ENCODE data around the gene GCHFR. TPM values are rescaled to one million over a fixed set of nuclear protein-coding genes. Genes with fewer than 3 reads are reported as not detected.

Gene GCHFR
- total and polyA plus RNA-seq, 2 of the 4 experiments (the other 2 are of a cell fraction), result 2.3 to 6.5 TPM

DNA sequence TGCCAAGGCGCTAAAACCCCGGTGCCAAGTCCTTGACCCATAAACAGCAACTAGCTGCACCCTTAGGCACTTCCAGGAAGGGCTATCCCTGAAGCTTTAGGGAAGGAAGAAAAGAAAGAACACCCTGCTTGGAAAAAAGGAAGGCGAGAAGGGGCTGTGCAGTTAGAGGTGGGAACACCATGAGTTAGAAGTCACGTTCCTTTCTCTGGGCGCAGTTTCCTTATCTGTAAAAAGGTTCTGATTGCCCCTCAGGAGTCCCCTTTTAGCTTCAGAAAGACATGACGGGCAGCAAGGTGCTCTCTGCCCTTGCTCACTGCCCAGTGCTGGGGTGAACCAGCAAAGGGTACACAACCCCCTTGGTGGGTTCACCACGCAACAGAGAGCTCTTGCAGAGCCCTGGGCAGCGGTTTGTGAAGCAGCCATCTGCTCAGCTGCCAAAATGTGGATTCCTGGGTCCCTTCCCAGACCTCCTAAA, 798 bp downstream of the GCHFR start:
- peak overlapping the region; percentile 30; the same call in 1 of the 2 replicates for H2AK5ac ChIP-seq (ENCODE audit: low read depth, low read length)
- H3K4me2 ChIP-seq (ENCODE audit: low read depth, low read length), result peak overlapping the region; percentile 77
- peaks cover 17% of the 10 kb centered on the region for H3K9me1 ChIP-seq (ENCODE audit: insufficient read depth, low read length)
- no peaks in the 10 kb centered on the region; the same call in 1 of the 2 replicates for H3K27me3 ChIP-seq (ENCODE audit: control insufficient read depth, insufficient read depth, low read length)
- H3K4me3 ChIP-seq (ENCODE audit: insufficient read depth, low read depth, low read length), result peak overlapping the region; percentile 44; the same call in 1 of the 2 replicates
- BruUV-seq (replicated peaks), result no TSS peak
- DNase-seq (no peak), ATAC-seq (ENCODE audit: low read depth) (no peak; the same call in 1 of the 2 replicates)
- dilution Hi-C loops (cut with HindIII; ENCODE audit: low sequenced_read_pairs, unreplicated experiment) (no loop called here), in situ Hi-C loops (cut with MboI; ENCODE audit: low sequenced_read_pairs) (no loop called here), intact Hi-C loops (cut with micrococcal nuclease) (no loop called here)
- peak overlapping the region; percentile 32; the same call in 1 of the 2 replicates for H3K27ac ChIP-seq (ENCODE audit: insufficient read depth, low read length)
- H3K79me1 ChIP-seq (ENCODE audit: low read depth in 1 of 2, low read length in 2 of 2), result no peaks in the 10 kb centered on the region; a peak in 1 of 4 replicates
- peaks cover 9% of the 10 kb centered on the region; the same call in 1 of the 2 replicates for H4K20me1 ChIP-seq (ENCODE audit: insufficient read depth, low read length)
- no peak overlapping the region for H3K18ac ChIP-seq (ENCODE audit: low read depth, low read length)
- H3K36me3 ChIP-seq (ENCODE audit: control insufficient read depth, insufficient read depth, low read length), result peaks cover 2% of the 10 kb centered on the region; the same call in 1 of the 2 replicates
- H4K5ac ChIP-seq (ENCODE audit: low read depth, low read length), result peak overlapping the region; percentile 17
- H3K56ac ChIP-seq (ENCODE audit: extremely low read depth, insufficient read depth, low read length), result no peak overlapping the region
- H2BK15ac ChIP-seq (ENCODE audit: low read depth, low read length), result no peak overlapping the region
- no peak overlapping the region for H2BK120ac ChIP-seq (ENCODE audit: low read depth, low read length)
- ChIA-PET POLR2A (ENCODE audit: unreplicated experiment) (interaction anchor here (0.6 kb wide), 1 partner anchor 253 kb away, joined by 7 read pairs; no protein-coding TSS in a partner anchor), CTCF (interaction anchor here (0.6 kb wide), 1 partner anchor 336 kb away, joined by 3 read pairs; no protein-coding TSS in a partner anchor)
- H2AFZ ChIP-seq (replicated peaks; ENCODE audit: low read length, poor library complexity), result peak overlapping the region; percentile 94
- H2BK5ac ChIP-seq (ENCODE audit: low read depth, low read length, poor library complexity, severe bottlenecking), result peak overlapping the region; percentile 7
- peak overlapping the region in 1 of 2 experiments; percentile 74; a peak in 1 of 4 replicates for H4K8ac ChIP-seq (ENCODE audit: low read depth in 2 of 2, low read length in 2 of 2)
- H3K23ac ChIP-seq (ENCODE audit: low read depth, low read length), result peak overlapping the region; percentile 76; the same call in 1 of the 2 replicates
- H3K9me3 ChIP-seq (ENCODE audit: control insufficient read depth, insufficient read depth, low read length), result no peaks in the 10 kb centered on the region
- TF ChIP-seq MAZ (IDR thresholded peaks at IDR 0.05; ENCODE audit: borderline replicate concordance, low read depth, low read length) (no peak), MXI1 (IDR thresholded peaks at IDR 0.05; ENCODE audit: borderline replicate concordance, low read depth, low read length) (no peak), CEBPB (IDR thresholded peaks at IDR 0.05; ENCODE audit: low read depth, low read length) (no peak), RCOR1 (IDR thresholded peaks at IDR 0.05; ENCODE audit: insufficient replicate concordance, low read length) (no peak), CHD1 (IDR thresholded peaks at IDR 0.05; ENCODE audit: low read depth, low read length) (no peak), POLR2A (IDR thresholded peaks at IDR 0.05; ENCODE audit: low read depth, low read length) (no peak), NFE2L2 (IDR thresholded peaks at IDR 0.05; ENCODE audit: low read depth, low read length) (no peak), RAD21 (IDR thresholded peaks at IDR 0.05; ENCODE audit: low read length) (no peak), FOS (IDR thresholded peaks at IDR 0.05; ENCODE audit: low read depth, low read length) (no peak), SMC3 (IDR thresholded peaks at IDR 0.05; ENCODE audit: low read depth, low read length) (no peak), BHLHE40 (IDR thresholded peaks at IDR 0.05; ENCODE audit: low read depth, low read length) (no peak), MAFK (IDR thresholded peaks at IDR 0.05; ENCODE audit: low read depth, low read length) (no peak), RFX5 (IDR thresholded peaks at IDR 0.05; ENCODE audit: low read depth, low read length) (no peak)
- TF ChIP-seq, protein P1, sequence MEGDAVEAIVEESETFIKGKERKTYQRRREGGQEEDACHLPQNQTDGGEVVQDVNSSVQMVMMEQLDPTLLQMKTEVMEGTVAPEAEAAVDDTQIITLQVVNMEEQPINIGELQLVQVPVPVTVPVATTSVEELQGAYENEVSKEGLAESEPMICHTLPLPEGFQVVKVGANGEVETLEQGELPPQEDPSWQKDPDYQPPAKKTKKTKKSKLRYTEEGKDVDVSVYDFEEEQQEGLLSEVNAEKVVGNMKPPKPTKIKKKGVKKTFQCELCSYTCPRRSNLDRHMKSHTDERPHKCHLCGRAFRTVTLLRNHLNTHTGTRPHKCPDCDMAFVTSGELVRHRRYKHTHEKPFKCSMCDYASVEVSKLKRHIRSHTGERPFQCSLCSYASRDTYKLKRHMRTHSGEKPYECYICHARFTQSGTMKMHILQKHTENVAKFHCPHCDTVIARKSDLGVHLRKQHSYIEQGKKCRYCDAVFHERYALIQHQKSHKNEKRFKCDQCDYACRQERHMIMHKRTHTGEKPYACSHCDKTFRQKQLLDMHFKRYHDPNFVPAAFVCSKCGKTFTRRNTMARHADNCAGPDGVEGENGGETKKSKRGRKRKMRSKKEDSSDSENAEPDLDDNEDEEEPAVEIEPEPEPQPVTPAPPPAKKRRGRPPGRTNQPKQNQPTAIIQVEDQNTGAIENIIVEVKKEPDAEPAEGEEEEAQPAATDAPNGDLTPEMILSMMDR (conservative IDR thresholded peaks at IDR 0.05; ENCODE audit: low read depth, low read length), result no peak
- TF ChIP-seq, protein P2, sequence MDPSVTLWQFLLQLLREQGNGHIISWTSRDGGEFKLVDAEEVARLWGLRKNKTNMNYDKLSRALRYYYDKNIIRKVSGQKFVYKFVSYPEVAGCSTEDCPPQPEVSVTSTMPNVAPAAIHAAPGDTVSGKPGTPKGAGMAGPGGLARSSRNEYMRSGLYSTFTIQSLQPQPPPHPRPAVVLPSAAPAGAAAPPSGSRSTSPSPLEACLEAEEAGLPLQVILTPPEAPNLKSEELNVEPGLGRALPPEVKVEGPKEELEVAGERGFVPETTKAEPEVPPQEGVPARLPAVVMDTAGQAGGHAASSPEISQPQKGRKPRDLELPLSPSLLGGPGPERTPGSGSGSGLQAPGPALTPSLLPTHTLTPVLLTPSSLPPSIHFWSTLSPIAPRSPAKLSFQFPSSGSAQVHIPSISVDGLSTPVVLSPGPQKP (IDR thresholded peaks at IDR 0.05; ENCODE audit: borderline replicate concordance, low read depth, low read length), result no peak
- TF ChIP-seq, protein P3, sequence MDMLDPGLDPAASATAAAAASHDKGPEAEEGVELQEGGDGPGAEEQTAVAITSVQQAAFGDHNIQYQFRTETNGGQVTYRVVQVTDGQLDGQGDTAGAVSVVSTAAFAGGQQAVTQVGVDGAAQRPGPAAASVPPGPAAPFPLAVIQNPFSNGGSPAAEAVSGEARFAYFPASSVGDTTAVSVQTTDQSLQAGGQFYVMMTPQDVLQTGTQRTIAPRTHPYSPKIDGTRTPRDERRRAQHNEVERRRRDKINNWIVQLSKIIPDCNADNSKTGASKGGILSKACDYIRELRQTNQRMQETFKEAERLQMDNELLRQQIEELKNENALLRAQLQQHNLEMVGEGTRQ (IDR thresholded peaks at IDR 0.05; ENCODE audit: low read depth, low read length), result no peak
- 25% methylated on average over 1 of the region's 8 CpGs; no CpG with 5 or more reads in 1 of the 2 experiments for WGBS, 2 experiments (ENCODE audit: extremely low coverage in 2 of 2, insufficient read length in 1 of 2)
- H4K91ac ChIP-seq (ENCODE audit: insufficient read depth, low read depth, low read length), result no peak overlapping the region
- no peak overlapping the region for H3K14ac ChIP-seq (replicated peaks; ENCODE audit: low read depth, low read length)
- peaks cover 24% of the 10 kb centered on the region for H3K4me1 ChIP-seq (ENCODE audit: control insufficient read depth, insufficient read depth, low read length)
- peak overlapping the region; percentile 73 for H2AK9ac ChIP-seq (replicated peaks; ENCODE audit: low read depth, low read length, poor library complexity)
- H2BK20ac ChIP-seq (ENCODE audit: low read depth, low read length), result no peak overlapping the region
- H3K4ac ChIP-seq (ENCODE audit: low read depth, low read length), result peak overlapping the region; percentile 12
- no peak overlapping the region for H3K9ac ChIP-seq (ENCODE audit: low read depth, low read length)

Measured in IMR-90 (cell line).